HCT116 (cell line): Measurements from ENCODE around the gene RET.

Experiments used
- ATF3 ChIP-seq: IDR thresholded peaks from 2 replicates; pipeline ENCODE4 v1.6.1; 2012
- CBX3 ChIP-seq: IDR thresholded peaks from 2 replicates; pipeline ENCODE4 v1.6.1; 2012; ENCODE audit warnings: low read depth
- CEBPB ChIP-seq: IDR thresholded peaks from 2 replicates; pipeline ENCODE4 v1.6.1; 2012; ENCODE audit warnings: low read depth
- CTCF ChIP-seq, 3 experiments: fragments of 200-600 bp in 1 of 3; sonication (generic) in 1 of 3; IDR thresholded peaks in 2 of 3; conservative IDR thresholded peaks in 1 of 3; 2 replicates each; pipeline ENCODE4 v1.5.1; 2012 to 2017; ENCODE audit warnings: low read depth in 2 of 3, low read length in 2 of 3, antibody characterized with exemption in 1 of 3, borderline replicate concordance in 1 of 3, control low read depth in 1 of 3, mild to moderate bottlenecking in 1 of 3, mixed read lengths in 1 of 3, mixed run types in 1 of 3, moderate library complexity in 1 of 3; ENCODE audit not compliant: insufficient read depth in 1 of 3
- ELF1 ChIP-seq: IDR thresholded peaks from 2 replicates; pipeline ENCODE4 v1.6.1; 2012; ENCODE audit warnings: low read depth, borderline replicate concordance
- EZH2 ChIP-seq: fragments of 200-600 bp; sonication (generic); IDR thresholded peaks from 2 replicates; pipeline ENCODE4 v1.6.1; 2017; ENCODE audit warnings: antibody characterized with exemption, mixed run types
- MAX ChIP-seq: IDR thresholded peaks from 2 replicates; pipeline ENCODE4 v1.6.1; 2012
- POLR2AphosphoS5 ChIP-seq: IDR thresholded peaks from 2 replicates; pipeline ENCODE4 v1.6.1; 2011; ENCODE audit warnings: mild to moderate bottlenecking, low read depth, low read length, moderate library complexity
- RAD21 ChIP-seq: IDR thresholded peaks from 2 replicates; pipeline ENCODE4 v1.6.1; 2012; ENCODE audit warnings: low read depth, mild to moderate bottlenecking
- REST ChIP-seq: IDR thresholded peaks from 2 replicates; pipeline ENCODE4 v1.6.1; 2012; ENCODE audit warnings: low read depth
- SP1 ChIP-seq: IDR thresholded peaks from 2 replicates; pipeline ENCODE4 v1.6.1; 2012; ENCODE audit warnings: low read depth
- YY1 ChIP-seq: IDR thresholded peaks from 2 replicates; pipeline ENCODE4 v1.6.1; 2011; ENCODE audit warnings: low read length, low read depth, moderate library complexity, mild to moderate bottlenecking; ENCODE audit not compliant: insufficient replicate concordance; ENCODE audit errors: extremely low read depth
- ZFX ChIP-seq: fragments of 450-650 bp; IDR thresholded peaks from 2 replicates; pipeline ENCODE4 v1.6.1; 2017

- TF ChIP-seq EZH2: no peak
- no peak for TF ChIP-seq REST
- TF ChIP-seq SP1: no peak
- TF ChIP-seq ZFX: no peak
- TF ChIP-seq CEBPB: no peak
- TF ChIP-seq MAX: no peak
- TF ChIP-seq RAD21: no peak
- no peak for TF ChIP-seq CBX3
- TF ChIP-seq CTCF (IDR thresholded peaks at IDR 0.05 in 2 of 3, conservative IDR thresholded peaks at IDR 0.05 in 1 of 3; ENCODE audit: borderline replicate concordance in 1 of 3, insufficient read depth in 1 of 3, low read depth in 2 of 3, low read length in 2 of 3): no peak
- TF ChIP-seq ELF1: no peak
- no peak for TF ChIP-seq YY1
- TF ChIP-seq ATF3: no peak
- no peak for TF ChIP-seq POLR2AphosphoS5
Measured at GRCh38 chr10:43050011-43050410, 26.9 kb upstream of the RET start.
